HepG2 (cell line): ENCODE data around the gene CPNE4. TPM values are rescaled to one million over a fixed set of nuclear protein-coding genes. Genes with fewer than 3 reads are reported as not detected.

Source experiments
- BATF2 ChIP-seq: sonication (generic); formaldehyde crosslinking; IDR thresholded peaks from 2 replicates; pipeline ENCODE4 v1.8.0; 2022; ENCODE audit warnings: mild to moderate bottlenecking, missing genetic modification reagents, moderate library complexity
- CCAR2 ChIP-seq: fragments of 200-400 bp; formaldehyde crosslinking; optimal IDR thresholded peaks from 2 replicates; pipeline ENCODE3; 2018; ENCODE audit warnings: low read depth, mild to moderate bottlenecking, low read length, moderate library complexity
- GMEB2 ChIP-seq: IDR thresholded peaks from 2 replicates; pipeline ENCODE4 v1.6.1; 2016; ENCODE audit warnings: missing biosample characterization, missing genetic modification reagents, low read depth
- HOXD1 ChIP-seq: sonication (generic); formaldehyde crosslinking; IDR thresholded peaks from 2 replicates; pipeline ENCODE4 v1.5.0; 2020; ENCODE audit warnings: missing genetic modification reagents
- JUN ChIP-seq: sonication (generic); formaldehyde crosslinking; IDR thresholded peaks from 2 replicates; pipeline ENCODE4 v1.4.0; 2020; ENCODE audit warnings: mild to moderate bottlenecking, missing genetic modification reagents
- KLF12 ChIP-seq: sonication (generic); formaldehyde crosslinking; IDR thresholded peaks from 2 replicates; pipeline ENCODE4 v1.4.0; 2020; ENCODE audit warnings: missing genetic modification reagents, borderline replicate concordance
- NFKBIZ ChIP-seq: IDR thresholded peaks from 2 replicates; pipeline ENCODE4 v1.6.1; 2018; ENCODE audit warnings: missing genetic modification reagents, missing compliant biosample characterization
- NR3C1 ChIP-seq: sonication (generic); formaldehyde crosslinking; IDR thresholded peaks from 2 replicates; pipeline ENCODE4 v1.4.0; 2020; ENCODE audit warnings: missing genetic modification reagents
- ZNF232 ChIP-seq: sonication (generic); formaldehyde crosslinking; IDR thresholded peaks from 2 replicates; pipeline ENCODE4 v1.4.0; 2020; ENCODE audit warnings: missing genetic modification reagents, borderline replicate concordance
- ZNF460 ChIP-seq: sonication (generic); formaldehyde crosslinking; IDR thresholded peaks from 2 replicates; pipeline ENCODE4 v1.5.1; 2020; ENCODE audit warnings: missing genetic modification reagents, mild to moderate bottlenecking, borderline replicate concordance
- polyA plus RNA-seq, 8 experiments: library from polyadenylated mRNA; depleted of rRNA in 3 of 8; stranded (reverse) in 7 of 8; unstranded in 1 of 8; fragments of >200 nt; fragmentation: Illumina TruSeq in 4 of 8; extraction: Trizol in 4 of 8; gene quantifications; 2 replicates each; pipeline versions ENCODE4 v1.2.1 to v1.2.3, GENCODE V29; 2011 to 2016; ENCODE audit warnings: low read depth in 4 of 8, missing spikeins in 1 of 8, mixed read lengths in 1 of 8; ENCODE audit not compliant: insufficient read depth in 1 of 8
- total RNA-seq, 5 experiments: library from RNA; depleted of rRNA; stranded (reverse); fragments of >200 nt; fragmentation: Illumina TruSeq; extraction: Trizol; gene quantifications; 2 replicates each; pipeline ENCODE4 v1.2.3, GENCODE V29; 2016; ENCODE audit warnings: low read depth in 1 of 5
- TF ChIP-seq, protein P1 (sequence below): sonication (generic); formaldehyde crosslinking; IDR thresholded peaks from 2 replicates; pipeline ENCODE4 v1.4.0; 2020; ENCODE audit warnings: missing genetic modification reagents, mild to moderate bottlenecking, borderline replicate concordance
- TF ChIP-seq, protein P2 (sequence below): fragments of 450-650 bp; IDR thresholded peaks from 2 replicates; pipeline ENCODE4 v1.6.1; 2017
- TF ChIP-seq, protein P3 (sequence below): sonication (generic); formaldehyde crosslinking; IDR thresholded peaks from 2 replicates; pipeline ENCODE4 v1.5.0; 2020; ENCODE audit warnings: mild to moderate bottlenecking, missing genetic modification reagents

Gene CPNE4
- total and polyA plus RNA-seq, 2 of the 13 experiments (the other 11 are each of a cell fraction or from before 2014, with no cell fraction given) = not detected

- TF ChIP-seq, protein P1, sequence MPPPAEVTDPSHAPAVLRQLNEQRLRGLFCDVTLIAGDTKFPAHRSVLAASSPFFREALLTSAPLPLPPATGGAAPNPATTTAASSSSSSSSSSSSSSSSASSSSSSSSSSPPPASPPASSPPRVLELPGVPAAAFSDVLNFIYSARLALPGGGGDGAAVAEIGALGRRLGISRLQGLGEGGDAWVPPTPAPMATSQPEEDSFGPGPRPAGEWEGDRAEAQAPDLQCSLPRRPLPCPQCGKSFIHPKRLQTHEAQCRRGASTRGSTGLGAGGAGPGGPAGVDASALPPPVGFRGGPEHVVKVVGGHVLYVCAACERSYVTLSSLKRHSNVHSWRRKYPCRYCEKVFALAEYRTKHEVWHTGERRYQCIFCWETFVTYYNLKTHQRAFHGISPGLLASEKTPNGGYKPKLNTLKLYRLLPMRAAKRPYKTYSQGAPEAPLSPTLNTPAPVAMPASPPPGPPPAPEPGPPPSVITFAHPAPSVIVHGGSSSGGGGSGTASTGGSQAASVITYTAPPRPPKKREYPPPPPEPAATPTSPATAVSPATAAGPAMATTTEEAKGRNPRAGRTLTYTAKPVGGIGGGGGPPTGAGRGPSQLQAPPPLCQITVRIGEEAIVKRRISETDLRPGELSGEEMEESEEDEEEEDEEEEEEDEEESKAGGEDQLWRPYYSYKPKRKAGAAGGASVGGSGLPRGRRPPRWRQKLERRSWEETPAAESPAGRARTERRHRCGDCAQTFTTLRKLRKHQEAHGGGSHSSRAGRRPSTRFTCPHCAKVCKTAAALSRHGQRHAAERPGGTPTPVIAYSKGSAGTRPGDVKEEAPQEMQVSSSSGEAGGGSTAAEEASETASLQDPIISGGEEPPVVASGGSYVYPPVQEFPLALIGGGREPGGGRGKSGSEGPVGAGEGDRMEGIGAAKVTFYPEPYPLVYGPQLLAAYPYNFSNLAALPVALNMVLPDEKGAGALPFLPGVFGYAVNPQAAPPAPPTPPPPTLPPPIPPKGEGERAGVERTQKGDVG = no peak
- TF ChIP-seq ZNF460 (CRISPR knock-in tag) = no peak
- TF ChIP-seq JUN (CRISPR knock-in tag) = no peak
- TF ChIP-seq NFKBIZ = no peak
- no peak for TF ChIP-seq KLF12 (CRISPR knock-in tag)
- TF ChIP-seq BATF2 (CRISPR knock-in tag) = no peak
- TF ChIP-seq NR3C1 (CRISPR knock-in tag) = no peak
- TF ChIP-seq HOXD1 = no peak
- TF ChIP-seq CCAR2 = no peak
- TF ChIP-seq ZNF232 (CRISPR knock-in tag) = no peak
- no peak for TF ChIP-seq GMEB2 (CRISPR knock-in tag)
- TF ChIP-seq, protein P2, sequence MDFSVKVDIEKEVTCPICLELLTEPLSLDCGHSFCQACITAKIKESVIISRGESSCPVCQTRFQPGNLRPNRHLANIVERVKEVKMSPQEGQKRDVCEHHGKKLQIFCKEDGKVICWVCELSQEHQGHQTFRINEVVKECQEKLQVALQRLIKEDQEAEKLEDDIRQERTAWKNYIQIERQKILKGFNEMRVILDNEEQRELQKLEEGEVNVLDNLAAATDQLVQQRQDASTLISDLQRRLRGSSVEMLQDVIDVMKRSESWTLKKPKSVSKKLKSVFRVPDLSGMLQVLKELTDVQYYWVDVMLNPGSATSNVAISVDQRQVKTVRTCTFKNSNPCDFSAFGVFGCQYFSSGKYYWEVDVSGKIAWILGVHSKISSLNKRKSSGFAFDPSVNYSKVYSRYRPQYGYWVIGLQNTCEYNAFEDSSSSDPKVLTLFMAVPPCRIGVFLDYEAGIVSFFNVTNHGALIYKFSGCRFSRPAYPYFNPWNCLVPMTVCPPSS = no peak
- TF ChIP-seq, protein P3, sequence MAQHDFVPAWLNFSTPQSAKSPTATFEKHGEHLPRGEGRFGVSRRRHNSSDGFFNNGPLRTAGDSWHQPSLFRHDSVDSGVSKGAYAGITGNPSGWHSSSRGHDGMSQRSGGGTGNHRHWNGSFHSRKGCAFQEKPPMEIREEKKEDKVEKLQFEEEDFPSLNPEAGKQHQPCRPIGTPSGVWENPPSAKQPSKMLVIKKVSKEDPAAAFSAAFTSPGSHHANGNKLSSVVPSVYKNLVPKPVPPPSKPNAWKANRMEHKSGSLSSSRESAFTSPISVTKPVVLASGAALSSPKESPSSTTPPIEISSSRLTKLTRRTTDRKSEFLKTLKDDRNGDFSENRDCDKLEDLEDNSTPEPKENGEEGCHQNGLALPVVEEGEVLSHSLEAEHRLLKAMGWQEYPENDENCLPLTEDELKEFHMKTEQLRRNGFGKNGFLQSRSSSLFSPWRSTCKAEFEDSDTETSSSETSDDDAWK (CRISPR knock-in tag) = no peak
Observed at GRCh38 chr3:132083583-132084279, 48.9 kb upstream of the CPNE4 start (continued).
